ENCODE measurements around the gene DPP7. TPM values are rescaled to one million over a fixed set of nuclear protein-coding genes. Genes with fewer than 3 reads are reported as not detected.

DPP7 gene
- polyA plus RNA-seq, 1 donor: 16.8 TPM

DNA sequence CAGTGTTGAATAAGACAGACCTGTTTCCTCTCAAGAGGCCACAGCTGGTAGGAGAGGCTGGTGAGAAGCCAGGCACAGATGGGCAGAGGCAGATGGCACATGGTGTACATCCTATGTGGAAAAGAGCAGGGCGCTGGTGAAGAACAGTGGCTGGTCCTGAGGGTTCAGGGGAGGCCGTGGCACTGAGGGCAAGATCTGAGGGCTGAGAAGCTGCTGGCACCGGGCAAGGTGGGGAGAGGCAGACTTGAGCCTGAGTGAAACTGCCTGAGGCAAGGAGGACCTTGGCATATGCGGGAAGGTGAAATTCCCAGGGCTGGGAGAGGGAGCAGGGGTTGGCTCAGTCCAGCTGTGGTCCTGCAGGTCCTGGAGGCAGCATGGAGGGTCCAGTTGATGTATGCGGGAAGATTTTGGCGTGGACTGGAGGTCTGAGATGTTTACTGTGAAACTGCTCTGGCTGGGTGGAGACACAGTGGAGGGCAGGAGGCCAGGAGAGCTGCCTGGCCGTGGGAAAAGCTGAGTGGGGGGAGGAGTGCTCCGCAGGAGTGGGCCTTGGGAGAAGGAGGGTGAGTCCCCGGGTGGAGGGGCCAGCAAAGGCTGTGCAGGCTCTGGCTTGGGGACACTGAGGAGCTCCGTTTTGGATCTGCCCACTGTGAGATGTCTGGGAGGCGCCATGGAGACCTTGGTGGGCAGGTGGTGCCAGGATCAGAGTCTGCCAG, 25.1 kb downstream of the DPP7 start:
- DNase-seq: no peak

DNA sequence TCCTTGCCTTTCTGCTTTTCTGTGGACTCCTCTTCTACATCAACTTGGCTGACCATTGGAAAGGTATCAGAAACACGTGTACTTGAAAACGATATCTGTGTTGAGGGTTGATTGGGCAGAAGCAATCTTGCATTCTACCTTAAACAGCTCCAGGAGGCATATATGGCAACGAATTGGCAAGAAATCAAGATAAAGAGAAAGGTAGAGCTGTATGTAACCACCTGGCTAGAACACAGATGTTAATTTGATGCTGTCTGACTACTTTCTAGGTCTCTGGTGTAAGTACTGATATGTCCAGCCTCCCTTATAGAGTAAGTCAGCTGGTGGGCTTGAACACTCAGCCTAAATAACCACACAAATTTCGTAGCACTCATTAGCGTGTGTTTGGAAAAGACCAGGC, 26.4 kb downstream of the DPP7 start:
- DNase-seq: no peak

DNA sequence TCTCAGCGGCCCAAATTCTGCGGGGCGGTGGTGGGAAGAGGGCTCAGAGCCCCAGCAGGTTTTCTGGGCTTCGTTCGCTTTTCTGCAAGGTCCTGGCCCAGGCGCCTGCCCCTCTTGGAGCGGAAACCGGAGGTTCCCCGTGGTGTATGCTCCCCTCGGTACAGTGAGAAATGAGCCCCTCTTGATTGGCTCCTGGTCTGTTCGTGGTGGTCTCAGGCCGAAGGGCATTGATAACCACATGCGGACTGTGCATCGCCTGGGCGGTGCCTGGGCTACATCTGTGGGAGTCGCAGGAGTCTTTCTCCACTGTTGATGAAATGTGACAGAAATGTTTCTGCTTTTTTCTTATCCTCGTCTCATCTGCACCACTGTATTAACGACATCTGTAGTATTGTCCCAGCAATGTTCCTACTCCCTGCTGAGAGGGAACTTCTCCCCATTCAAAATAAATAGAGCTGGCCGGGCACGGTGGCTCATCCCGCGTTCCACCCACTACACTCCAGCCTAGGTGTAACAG, 27.1 kb downstream of the DPP7 start:
- no peak for DNase-seq

DNA sequence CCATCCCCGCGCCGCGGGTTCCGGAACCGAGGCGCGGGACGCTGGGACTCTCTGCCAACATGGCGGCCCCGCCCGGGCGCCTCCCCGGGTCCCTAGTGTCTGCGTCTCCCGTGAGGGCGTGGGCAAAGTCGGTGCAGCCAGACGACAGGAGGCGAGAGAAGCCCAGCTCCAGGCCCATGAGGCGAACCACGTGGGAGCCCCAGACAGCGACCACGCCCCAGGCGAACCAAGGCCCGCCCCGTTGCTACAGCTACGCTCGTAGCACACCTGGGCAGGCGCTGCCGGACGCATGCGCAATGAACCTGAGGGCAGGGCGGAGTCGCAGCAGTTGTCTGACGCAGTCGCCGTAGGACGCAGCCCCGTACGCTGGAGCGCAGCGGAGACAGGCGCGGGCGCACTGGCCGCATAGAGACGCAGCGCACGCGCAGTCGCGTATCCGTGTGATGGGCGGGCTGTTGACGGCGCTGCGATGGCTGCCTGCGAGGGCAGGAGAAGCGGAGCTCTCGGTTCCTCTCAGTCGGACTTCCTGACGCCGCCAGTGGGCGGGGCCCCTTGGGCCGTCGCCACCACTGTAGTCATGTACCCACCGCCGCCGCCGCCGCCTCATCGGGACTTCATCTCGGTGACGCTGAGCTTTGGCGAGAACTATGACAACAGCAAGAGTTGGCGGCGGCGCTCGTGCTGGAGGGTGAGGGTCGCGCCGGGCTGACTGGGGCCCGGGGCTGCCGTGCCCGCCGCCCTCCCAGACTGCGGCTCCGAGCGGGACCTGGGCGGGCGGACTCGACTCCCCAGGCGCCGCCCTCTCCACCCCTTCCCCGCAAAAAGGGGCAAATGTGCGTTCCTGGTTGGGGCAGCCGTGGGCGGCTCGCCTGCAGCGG, 27.8 kb downstream of the DPP7 start, which contains the start of gene MAN1B1:
Gene MAN1B1 (plus strand): TSS at position 455 of the 878 bp plus-strand sequence. CDS start 15 bp downstream, at position 470.
- DNase-seq: peak; percentile 96

DNA sequence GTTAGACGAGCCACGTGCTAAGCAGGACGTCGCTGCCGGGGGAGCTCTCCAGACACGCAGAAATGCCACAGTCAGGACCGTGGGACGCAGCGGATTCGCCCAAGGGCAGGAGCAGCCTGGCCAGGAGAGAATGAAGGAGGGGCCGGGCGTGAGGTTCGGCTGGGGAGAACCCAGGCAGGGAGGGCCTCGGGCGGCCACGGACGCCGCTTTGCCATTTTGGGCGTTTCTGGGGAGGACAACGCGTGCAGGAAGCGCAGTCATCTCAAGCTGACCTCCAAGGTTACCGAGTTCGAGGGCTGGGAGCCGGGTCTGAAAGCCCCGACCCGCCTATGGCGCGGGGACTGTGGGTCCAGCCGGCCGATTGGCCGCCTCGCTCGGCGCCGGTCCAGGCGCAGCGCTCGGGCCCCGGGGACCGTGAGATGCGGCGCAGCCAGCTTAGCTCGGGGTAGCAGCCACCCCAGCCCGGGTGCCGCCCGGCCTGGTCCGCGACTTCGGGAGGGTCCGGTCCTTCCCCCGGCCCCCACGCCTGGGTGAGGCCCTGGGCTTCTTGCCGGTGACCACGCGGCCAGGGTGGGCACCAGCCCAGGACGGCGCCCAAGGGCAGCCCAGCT, 28.5 kb downstream of the DPP7 start:
- no peak for DNase-seq

DNA sequence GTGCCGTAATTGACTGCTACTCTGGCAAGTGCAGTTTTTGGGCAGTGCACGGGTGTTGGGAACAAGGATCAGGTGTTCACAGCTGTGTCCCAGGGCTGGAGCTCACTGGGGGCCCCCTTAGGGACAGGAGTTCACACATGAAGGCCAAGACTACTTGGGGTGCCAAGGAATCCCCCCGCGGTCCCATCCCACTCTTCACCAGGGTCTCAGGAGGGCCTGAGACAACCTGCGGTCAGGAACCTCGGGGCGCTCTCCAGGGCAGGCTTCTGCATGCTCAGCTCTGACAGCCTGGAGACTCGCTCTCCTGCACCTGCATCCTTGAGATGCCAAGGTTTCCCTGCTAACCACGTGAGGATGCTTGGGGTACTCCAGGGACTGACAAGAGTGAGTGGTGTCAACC, 30.0 kb downstream of the DPP7 start:
- DNase-seq: no peak

DNA sequence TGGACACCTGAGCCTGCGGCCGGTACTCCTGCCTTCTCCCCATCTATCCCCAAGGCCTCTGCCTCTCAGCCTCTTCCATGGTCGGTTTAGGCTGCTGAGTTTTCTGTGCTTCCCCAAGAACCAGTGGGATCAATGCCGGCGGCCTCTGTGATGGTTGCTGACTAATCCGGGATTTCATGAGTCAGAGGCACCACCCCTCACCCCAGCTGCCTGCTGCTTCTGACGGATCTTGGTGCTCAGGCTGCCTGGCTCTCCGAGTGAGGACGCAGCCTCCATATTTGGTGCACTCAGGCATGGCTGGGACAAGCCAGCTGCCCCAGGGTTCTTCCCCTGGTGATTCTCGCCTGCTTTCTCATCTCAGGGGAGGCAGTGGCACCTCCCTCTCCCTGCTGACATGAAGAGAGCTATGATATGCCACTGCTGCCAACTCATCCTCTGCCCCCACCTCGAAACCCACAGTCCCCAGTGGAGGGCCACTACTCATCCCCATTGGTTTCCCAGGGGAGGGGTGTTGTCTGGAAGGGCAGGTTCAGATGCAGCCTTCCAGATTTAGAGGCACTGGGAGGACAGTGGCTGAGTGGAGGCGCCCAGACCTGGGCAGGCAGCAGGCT, 31.0 kb downstream of the DPP7 start:
- no peak for DNase-seq

DNA sequence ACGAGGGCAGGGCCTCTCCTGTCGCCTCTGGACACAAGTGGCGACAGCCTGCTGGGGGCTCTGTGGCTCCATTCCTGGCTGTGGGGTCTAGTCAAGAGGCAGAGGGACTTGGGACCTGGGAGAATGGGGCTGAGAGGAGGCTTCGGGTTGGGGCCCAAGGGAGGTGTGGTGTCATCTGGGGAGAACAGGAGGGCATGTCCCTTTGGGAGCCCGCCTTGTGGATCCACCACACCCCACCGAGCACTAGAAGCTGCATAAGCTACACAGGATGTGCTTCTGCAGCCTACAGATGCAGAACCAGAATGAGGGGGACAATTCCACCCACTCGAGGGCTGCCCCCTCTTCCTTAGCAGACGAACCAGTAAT, 31.6 kb downstream of the DPP7 start:
- no peak for DNase-seq

DNA sequence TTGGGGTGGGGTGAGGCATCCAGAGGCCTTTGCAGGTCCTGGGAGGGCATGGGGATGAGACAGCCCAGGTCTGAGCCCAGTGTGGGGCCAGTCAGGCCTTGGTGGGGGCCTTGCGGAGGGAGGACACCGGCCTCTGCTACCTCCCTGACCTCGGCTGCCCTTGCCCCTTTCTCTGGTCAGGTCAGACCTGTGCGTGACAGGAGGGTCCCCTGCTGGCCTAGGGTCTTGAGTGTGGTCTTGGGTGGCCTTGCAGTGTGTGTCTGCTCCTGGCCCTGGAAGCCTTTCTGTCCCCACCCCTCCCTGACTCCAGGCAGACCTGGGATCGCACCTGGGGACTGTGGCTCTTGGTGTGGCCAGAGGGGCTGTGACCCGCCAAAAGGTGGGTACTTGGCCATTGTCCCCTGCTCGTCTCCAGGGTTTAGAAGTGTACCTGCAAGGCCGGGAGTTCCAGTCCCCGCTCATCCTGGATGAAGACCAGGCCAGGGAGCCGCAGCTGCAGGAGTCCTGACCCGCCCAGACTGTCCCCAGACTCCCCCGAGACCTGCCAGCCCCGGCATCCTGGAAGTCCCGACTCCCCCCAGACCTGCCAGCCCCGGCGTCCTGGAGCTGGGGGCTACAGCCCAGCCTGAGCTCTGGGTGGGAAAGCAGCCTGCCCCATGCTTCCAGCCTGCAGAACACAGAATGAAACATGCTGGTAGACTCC, 32.2 kb downstream of the DPP7 start:
- no peak for DNase-seq

DNA sequence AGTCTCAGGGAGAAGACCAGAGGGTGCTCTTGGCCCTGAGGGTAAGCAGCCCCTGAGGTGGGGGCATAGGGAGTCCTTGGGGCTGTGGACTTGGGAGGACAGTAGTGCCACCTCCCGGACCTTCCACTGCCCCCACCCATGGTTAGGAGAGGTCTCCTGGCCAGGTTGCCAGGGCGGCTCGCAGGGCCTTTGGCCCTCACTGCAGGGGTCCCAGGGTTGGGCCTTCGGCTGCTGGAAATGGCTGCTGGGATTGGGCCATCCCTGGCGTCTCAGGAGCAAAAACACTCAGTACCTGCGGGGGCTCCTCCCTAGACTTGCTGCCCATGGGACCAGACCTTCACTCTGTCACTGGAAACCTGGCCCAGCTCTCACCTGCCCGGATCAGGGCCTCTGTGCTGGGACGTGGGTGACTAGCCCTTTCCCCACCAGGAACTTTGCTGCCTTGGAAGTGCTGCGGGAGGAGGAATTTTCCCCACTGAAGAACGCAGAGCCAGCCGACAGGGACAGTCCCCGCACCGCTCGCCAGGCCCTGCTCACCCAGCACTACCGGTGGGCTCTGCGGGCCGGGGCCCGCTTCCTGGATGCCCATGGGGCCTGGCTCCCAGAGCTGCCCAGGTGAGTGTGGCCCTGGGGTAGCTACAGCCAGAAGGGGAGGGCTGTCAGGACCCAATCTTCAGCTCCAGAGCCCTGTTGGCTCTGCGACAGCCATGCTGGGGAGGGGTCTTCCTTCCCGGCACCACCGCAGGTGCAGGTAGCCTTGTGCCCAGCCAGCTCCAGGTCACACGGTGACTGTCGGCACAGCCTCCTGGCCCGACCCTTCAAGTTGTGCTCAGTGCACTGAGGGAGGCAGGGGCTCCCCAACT, 34.0 kb downstream of the DPP7 start:
- DNase-seq: no peak

DNA sequence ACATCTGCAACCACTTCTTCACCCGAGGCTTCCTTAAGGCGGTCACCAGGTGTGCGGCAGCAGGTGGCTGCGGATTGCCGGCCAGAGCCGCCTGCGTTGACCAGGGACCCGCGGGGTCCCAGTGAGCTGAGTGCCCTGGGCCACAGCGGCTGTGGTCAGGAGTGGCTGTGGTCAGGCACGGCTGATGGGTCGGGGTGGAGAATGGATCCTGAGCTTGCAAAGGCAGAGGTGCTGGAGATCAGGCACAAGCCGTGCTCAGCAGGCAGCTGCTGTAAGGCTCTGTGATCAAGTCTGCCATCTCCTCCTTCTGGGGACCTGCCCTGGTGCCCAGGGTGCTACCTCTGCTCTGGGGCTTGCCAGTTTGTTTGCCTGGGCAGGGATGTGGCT, 35.1 kb downstream of the DPP7 start:
- DNase-seq: no peak

DNA sequence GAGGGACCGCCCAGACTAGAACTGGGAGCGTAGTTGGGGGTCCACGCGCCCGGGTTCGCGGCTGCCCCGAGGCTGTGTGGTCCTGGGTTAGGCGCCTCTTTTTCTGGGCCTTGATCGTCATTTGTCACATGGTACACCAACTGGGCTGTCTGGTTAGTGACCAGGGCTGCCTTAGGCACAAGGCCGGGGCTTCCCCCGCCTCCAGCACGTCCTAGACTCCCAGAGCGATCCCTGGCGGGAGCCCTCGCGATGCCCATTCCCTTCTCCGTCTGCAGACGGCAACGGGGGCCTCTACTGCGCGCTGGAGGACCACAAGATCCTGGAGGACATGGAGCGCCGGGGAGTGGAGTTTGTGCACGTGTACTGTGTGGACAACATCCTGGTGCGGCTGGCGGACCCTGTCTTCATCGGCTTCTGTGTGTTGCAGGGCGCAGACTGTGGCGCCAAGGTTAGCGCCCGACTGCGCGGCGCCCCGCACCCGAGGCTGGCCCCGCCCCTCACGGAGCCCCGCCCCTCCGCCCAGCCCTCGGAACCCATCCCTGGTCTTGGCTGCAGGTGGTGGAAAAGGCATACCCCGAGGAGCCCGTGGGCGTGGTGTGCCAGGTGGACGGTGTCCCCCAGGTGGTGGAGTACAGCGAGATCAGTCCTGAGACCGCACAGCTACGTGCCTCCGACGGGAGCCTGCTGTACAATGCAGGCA, 35.7 kb downstream of the DPP7 start:
- DNase-seq: no peak

DNA sequence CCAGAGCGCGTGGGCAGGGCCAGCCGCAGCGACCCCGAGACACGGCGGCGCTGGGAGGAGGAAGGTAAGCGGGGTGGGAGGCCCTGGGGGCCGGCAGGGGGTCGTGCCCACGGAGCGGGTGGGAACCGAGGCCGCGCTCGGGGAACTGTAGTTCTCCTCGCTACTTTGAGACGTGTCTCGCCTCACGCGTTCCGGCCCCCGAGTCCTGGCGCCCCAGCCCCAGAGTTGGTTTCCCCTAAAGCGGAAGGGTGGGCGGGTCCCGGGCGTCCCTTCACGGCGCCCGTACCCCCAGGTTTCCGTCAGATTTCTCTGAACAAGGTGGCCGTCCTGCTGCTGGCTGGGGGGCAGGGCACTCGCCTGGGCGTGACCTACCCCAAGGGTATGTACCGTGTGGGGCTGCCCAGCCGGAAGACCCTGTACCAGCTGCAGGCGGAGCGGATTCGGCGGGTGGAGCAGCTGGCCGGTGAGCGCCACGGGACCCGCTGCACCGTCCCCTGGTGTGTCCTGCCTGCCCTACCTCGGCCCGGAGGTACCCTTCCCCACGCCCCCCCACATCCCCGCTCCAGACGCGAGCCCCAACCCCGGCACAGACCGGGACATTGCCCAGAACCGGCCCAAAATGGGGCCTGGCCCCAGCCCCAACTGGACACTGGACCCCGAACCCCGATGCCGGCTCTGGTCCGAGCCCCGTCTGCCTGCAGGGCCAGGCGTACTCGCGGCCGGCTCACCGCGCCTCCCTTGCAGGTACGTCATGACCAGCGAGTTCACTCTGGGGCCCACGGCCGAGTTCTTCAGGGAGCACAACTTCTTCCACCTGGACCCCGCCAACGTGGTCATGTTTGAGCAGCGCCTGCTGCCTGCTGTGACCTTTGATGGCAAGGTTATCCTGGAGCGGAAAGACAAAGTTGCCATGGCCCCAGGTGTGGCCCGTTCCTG, 36.5 kb downstream of the DPP7 start:
- no peak for DNase-seq

DNA sequence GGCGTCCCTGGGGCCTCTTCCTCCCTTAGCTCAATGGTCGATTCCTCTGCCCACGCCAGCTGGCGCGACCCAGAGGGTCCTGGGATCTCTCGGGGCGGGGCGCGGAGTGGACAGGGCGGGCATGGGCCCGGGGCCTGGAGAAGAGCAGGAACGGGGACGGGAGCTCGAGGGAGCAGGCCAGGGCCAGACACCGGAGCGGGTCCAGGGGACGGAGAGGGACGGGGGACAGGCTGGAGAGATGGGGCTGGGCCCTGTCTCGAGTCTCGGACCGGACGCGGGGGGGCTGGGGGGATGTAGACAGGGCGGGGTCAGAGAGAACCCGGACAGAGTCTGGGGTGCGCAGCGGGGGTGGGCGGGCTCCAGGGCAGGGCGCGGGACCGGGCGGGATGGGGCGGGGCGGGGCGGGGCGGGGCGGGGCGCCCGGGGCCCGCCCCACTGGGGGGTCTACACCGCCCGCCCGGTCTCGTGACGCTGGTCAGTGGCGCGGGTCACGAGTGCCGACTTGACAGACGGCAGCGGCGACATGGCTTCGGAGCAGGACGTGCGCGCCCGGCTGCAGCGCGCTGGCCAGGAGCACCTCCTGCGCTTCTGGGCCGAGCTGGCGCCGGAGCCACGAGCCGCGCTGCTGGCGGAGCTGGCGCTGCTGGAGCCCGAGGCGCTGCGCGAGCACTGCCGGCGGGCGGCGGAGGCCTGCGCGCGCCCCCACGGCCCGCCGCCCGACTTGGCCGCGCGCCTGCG, 37.4 kb downstream of the DPP7 start, which contains the start of gene UAP1L1:
Gene UAP1L1 (plus strand): TSS at position 508 of the 738 bp plus-strand sequence. CDS start 16 bp downstream, at position 524.
- no peak for DNase-seq

DNA sequence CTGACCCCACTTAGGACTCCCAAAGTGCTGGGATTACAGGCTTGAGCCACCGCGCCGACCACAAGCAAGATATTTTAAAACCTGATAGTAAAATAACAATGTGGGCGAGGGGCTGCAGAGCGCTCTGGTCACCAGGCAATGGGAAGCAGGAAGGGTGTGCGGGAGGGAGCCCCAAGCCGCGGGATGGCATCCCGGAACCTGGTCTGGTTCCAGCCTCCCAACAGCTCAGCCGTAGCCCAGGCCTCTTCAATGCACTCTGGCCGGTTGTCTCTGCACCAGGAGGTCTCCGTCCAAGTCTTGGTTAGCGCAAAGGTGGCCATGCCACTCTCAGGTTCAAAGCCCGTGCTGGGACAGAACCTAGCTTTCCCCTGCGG, 37.9 kb downstream of the DPP7 start:
- no peak for DNase-seq

DNA sequence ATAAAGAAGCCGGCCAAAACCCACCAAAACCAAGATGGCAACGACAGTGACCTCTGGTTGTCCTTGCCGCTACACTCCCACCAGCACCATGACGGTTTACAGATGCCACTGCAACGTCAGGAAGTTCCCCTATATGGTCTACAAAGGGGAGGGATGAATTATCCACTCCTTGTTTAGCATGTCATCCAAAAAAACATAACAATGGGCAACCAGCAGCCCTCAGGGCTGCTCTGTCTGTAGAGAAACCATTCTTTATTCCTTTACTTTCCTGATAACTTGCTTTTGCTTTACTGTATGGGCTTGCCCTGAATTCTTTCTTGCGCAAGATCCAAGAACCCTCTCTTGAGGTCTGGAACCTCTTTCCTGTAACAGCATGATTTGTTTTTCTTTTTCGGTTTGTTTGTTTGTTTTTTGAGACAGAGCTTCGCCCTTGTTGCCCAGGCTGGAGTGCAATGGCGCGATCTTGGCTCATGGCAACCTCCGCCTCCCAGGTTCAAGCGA, 39.2 kb downstream of the DPP7 start:
- no peak for DNase-seq

DNA sequence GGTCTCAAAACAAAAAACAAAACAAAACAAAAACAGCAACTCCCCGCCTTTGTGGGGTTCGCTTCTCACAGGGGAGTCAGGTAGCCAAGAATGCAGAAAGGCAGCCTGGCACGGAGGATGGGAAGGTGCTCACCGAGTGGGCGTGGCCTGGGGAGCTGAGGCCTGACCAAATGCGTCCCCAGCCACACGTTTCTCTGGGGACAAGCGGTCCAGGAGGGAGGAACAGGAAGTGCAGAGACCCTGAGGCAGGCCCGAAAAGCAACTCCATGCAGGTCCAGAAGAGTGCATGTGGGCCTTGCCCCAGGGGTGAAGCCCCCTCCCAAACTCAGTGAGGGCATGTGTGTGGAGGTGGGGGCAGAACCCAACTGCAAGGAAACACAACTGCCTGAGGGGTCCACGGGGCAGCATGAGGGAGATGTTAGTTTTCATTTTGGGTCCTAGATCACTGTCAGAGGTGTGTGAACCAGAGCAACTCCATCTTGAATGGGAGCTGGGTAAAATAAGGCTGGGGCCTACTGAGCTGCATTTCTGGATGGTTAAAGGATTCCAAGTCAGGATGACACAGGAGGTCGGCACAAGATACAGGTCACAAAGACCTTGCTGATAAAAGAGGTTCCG, 39.8 kb downstream of the DPP7 start:
- DNase-seq: no peak

Data from left kidney (tissue), 2 donors.